CD4-positive, alpha-beta T cell treated with Interleukin-10 for 1 hour (primary cell): ENCODE results near the gene DTX1.
"Not testable (repeated sequence)": the region's sequence is repeated elsewhere in the genome, so short reads cannot be mapped to it uniquely, and the experiment has no call there.

Experiments used
- DNase-seq: peaks from one replicate; pipeline ENCODE4 v3.0.0-alpha.2; 2020

The DTX1 gene

GRCh38 chr12:113115455-113116126 lies 59.1 kb downstream of the DTX1 start:
- DNase-seq, result no peak

- no peak for DNase-seq
These were observed 60.3 kb downstream of the DTX1 start for GRCh38 chr12:113116875-113117274.

- DNase-seq, result not testable (repeated sequence)
These were observed 61.2 kb downstream of the DTX1 start for GRCh38 chr12:113117684-113118083.

GRCh38 chr12:113118142-113118541 lies 61.6 kb downstream of the DTX1 start:
- no peak for DNase-seq

- DNase-seq, result no peak
These were observed 63.6 kb downstream of the DTX1 start for GRCh38 chr12:113119980-113120669.

GRCh38 chr12:113120670-113121370 lies 64.3 kb downstream of the DTX1 start:
- DNase-seq, result no peak

GRCh38 chr12:113127791-113128199 lies 71.3 kb downstream of the DTX1 start:
- DNase-seq, result no peak

GRCh38 chr12:113128802-113129663 lies 72.5 kb downstream of the DTX1 start:
- no peak for DNase-seq

- DNase-seq, result no peak
These were observed 73.3 kb downstream of the DTX1 start for GRCh38 chr12:113129664-113130456.

GRCh38 chr12:113130457-113131135 lies 74.1 kb downstream of the DTX1 start:
- no peak for DNase-seq

GRCh38 chr12:113131556-113131955 lies 75.0 kb downstream of the DTX1 start:
- no peak for DNase-seq

GRCh38 chr12:113133036-113133435 lies 76.5 kb downstream of the DTX1 start:
- DNase-seq, result no peak

GRCh38 chr12:113133666-113134065 lies 77.1 kb downstream of the DTX1 start:
- no peak for DNase-seq

- no peak for DNase-seq
These were observed 77.5 kb downstream of the DTX1 start for GRCh38 chr12:113134071-113134470.

- no peak for DNase-seq
These were observed 78.0 kb downstream of the DTX1 start for GRCh38 chr12:113134521-113134951.

GRCh38 chr12:113135178-113136127 lies 78.9 kb downstream of the DTX1 start, which contains the start of gene RASAL1:
Gene RASAL1 (minus strand): TSS chr12:113135761. CDS start chr12:113135462, 299 bp downstream.
- DNase-seq, result peak; percentile 78

- DNase-seq, result peak; percentile 64
These were observed 79.8 kb downstream of the DTX1 start for GRCh38 chr12:113136128-113136989.

- DNase-seq, result no peak
These were observed 80.5 kb downstream of the DTX1 start for GRCh38 chr12:113136990-113137511.
